ENCODE measurements around the gene RTP3. TPM values are rescaled to one million over a fixed set of nuclear protein-coding genes. Genes with fewer than 3 reads are reported as not detected.

RTP3 gene
- total RNA-seq, 1 experiment from 2014 or later: not detected

DNA sequence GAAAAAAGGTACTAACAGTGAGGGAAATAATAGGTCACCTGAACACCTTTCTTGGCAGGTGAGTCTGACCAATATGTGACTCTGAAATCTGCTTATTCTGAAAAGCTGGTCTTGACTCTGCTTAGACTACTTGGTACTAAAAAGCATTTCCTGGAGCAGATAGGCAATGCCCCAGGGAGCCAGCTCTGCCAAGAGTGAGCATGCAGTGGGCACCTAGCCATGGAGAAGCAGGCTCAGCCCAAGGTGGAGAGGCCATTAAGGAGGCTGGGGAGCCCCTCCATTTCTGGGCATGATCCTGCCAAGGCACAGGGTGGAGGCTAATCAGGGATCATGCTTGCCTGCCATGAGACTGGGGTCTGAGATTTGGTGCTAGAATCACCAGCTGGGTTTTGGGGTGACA, 31.5 kb upstream of the RTP3 start (continued):
- TF ChIP-seq, protein P1, sequence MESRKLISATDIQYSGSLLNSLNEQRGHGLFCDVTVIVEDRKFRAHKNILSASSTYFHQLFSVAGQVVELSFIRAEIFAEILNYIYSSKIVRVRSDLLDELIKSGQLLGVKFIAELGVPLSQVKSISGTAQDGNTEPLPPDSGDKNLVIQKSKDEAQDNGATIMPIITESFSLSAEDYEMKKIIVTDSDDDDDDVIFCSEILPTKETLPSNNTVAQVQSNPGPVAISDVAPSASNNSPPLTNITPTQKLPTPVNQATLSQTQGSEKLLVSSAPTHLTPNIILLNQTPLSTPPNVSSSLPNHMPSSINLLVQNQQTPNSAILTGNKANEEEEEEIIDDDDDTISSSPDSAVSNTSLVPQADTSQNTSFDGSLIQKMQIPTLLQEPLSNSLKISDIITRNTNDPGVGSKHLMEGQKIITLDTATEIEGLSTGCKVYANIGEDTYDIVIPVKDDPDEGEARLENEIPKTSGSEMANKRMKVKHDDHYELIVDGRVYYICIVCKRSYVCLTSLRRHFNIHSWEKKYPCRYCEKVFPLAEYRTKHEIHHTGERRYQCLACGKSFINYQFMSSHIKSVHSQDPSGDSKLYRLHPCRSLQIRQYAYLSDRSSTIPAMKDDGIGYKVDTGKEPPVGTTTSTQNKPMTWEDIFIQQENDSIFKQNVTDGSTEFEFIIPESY (IDR thresholded peaks at IDR 0.05; ENCODE audit: extremely low read depth, insufficient replicate concordance, low read length): no peak
- TF ChIP-seq FOSL1 (IDR thresholded peaks at IDR 0.05; ENCODE audit: low read depth) (no peak), POLR2AphosphoS5 (IDR thresholded peaks at IDR 0.05; ENCODE audit: low read depth, low read length) (no peak), RAD21 (IDR thresholded peaks at IDR 0.05; ENCODE audit: low read depth) (no peak)

DNA sequence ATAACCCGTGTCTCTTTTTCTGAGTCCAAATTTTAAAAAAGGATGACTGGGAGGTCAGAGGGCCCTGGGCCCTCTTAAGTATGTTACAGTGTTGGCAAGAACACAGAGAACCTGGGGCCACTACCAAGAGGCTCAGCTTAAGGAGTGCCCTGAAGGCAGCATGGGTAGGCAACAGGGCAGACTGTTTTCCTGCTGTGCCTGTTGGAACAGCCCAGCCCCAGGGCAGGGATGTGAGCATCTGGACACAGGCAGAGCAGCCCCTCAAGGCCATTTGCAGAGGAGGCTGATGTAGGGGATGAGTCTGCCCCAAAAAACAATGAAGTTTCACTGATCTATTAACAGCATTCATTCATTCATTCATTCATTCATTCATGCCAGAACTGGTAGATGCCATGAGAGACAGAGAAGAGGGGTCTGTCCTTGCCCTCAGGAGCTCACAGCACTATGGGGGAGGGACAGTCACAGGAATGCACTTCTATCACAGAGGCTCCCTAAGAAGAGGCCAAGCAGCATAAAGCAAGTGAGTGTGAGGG, 30.8 kb upstream of the RTP3 start:
- H3K9me3 ChIP-seq (ENCODE audit: control insufficient read depth in 1 of 2, insufficient read depth in 1 of 2, low read depth in 1 of 2, low read length in 2 of 2): no peaks in the 10 kb centered on the region
- intact Hi-C loops (cut with micrococcal nuclease): no loop called here

DNA sequence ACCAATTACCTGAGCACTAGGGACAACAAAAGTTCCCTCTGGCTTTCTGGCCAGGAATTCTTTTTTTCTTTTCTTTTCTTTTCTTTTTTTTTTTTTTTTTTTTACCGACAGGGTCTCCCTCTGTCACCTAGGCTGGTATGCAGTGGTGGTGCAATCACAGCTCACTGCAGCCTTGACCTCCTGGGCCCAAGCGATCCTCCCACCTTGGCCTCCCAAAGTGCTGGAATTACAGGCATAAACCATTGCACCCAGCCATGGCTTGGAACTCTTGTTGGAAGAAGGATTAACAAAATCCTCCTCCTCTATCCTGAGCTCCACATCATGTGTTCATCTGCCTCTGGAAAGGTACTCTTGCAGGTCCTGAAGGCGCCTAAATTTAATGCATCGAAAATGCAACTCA, 30.2 kb upstream of the RTP3 start:
- intact Hi-C loops (cut with micrococcal nuclease): no loop called here
- ChIA-PET POLR2A (no interaction called here), CTCF (no interaction called here), RAD21 (ENCODE audit: low non-redundant PET in 1 of 2, low total read pairs in 2 of 2, uncharacterized antibody in 2 of 2, unreplicated experiment in 2 of 2) (no interaction called here)
- no peak overlapping the region for H3K4me2 ChIP-seq (ENCODE audit: low read length)
- no peaks in the 10 kb centered on the region for H3K36me3 ChIP-seq (ENCODE audit: control insufficient read depth in 1 of 2, insufficient read depth in 2 of 2, low read length in 2 of 2)
- no peak overlapping the region for H2AFZ ChIP-seq (ENCODE audit: low read depth, low read length, poor library complexity, severe bottlenecking)
- H3K4me3 ChIP-seq (replicated peaks in 1 of 2; ENCODE audit: low read depth in 1 of 2, low read length in 2 of 2): no peak overlapping the region
- H3K4me1 ChIP-seq (ENCODE audit: control insufficient read depth in 1 of 2, insufficient read depth in 2 of 2, low read length in 2 of 2): no peaks in the 10 kb centered on the region
- DNase-seq (ENCODE audit: low read depth, low spot score): no peak
- H3K27ac ChIP-seq (ENCODE audit: low read depth, low read length): no peak overlapping the region
- H3K27me3 ChIP-seq (ENCODE audit: insufficient read depth, low read length): peaks cover 10% of the 10 kb centered on the region; the same call in 1 of the 2 replicates
- H3K9me3 ChIP-seq (ENCODE audit: control insufficient read depth in 1 of 2, insufficient read depth in 1 of 2, low read depth in 1 of 2, low read length in 2 of 2): no peaks in the 10 kb centered on the region
- ATAC-seq: no peak
- no peaks in the 10 kb centered on the region for H3K79me2 ChIP-seq (ENCODE audit: insufficient read depth, low read length)
- no peaks in the 10 kb centered on the region for H3K9me2 ChIP-seq (ENCODE audit: insufficient read depth)
- H3K9ac ChIP-seq (ENCODE audit: low read length): no peak overlapping the region
- no peaks in the 10 kb centered on the region for H4K20me1 ChIP-seq (ENCODE audit: insufficient read depth)
- BruUV-seq (replicated peaks): no TSS peak
- no peak for TF ChIP-seq EZH2 (IDR thresholded peaks at IDR 0.05)
- no peak for TF ChIP-seq FOSL1 (IDR thresholded peaks at IDR 0.05; ENCODE audit: low read depth)
- TF ChIP-seq EGR1 (IDR thresholded peaks at IDR 0.05; ENCODE audit: low read depth): no peak
- TF ChIP-seq, protein P2, sequence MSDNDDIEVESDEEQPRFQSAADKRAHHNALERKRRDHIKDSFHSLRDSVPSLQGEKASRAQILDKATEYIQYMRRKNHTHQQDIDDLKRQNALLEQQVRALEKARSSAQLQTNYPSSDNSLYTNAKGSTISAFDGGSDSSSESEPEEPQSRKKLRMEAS (IDR thresholded peaks at IDR 0.05): no peak
- TF ChIP-seq SIN3A (IDR thresholded peaks at IDR 0.05; ENCODE audit: low read depth): no peak
- TF ChIP-seq SRF (IDR thresholded peaks at IDR 0.05; ENCODE audit: low read depth): no peak
- no peak for TF ChIP-seq TCF7L2 (IDR thresholded peaks at IDR 0.05; ENCODE audit: borderline replicate concordance, extremely low read depth, insufficient read depth, insufficient read length)
- no peak for TF ChIP-seq YY1 (IDR thresholded peaks at IDR 0.05; ENCODE audit: extremely low read depth, insufficient replicate concordance, low read depth, low read length)
- TF ChIP-seq, protein P1 (IDR thresholded peaks at IDR 0.05; ENCODE audit: extremely low read depth, insufficient replicate concordance, low read length): no peak
- TF ChIP-seq POLR2A (IDR thresholded peaks at IDR 0.05; ENCODE audit: borderline replicate concordance, extremely low read depth, insufficient read depth, insufficient read length): no peak
- TF ChIP-seq RAD21 (IDR thresholded peaks at IDR 0.05; ENCODE audit: low read depth): no peak
- no peak for TF ChIP-seq JUND (IDR thresholded peaks at IDR 0.05)
- no peak for TF ChIP-seq ZNF274 (IDR thresholded peaks at IDR 0.05; ENCODE audit: low read depth, low read length)
- TF ChIP-seq SP1 (IDR thresholded peaks at IDR 0.05; ENCODE audit: low read depth): no peak

More for the DNA sequence above, 30.8 kb upstream of the RTP3 start:
- ChIA-PET POLR2A (no interaction called here), RAD21 (ENCODE audit: low non-redundant PET in 1 of 2, low total read pairs in 2 of 2, uncharacterized antibody in 2 of 2, unreplicated experiment in 2 of 2) (no interaction called here), CTCF (no interaction called here)
- Histone ChIP-seq H4K20me1 (ENCODE audit: insufficient read depth) (no peaks in the 10 kb centered on the region), H3K9me2 (ENCODE audit: insufficient read depth) (no peaks in the 10 kb centered on the region), H3K27me3 (ENCODE audit: insufficient read depth, low read length) (peaks cover 12% of the 10 kb centered on the region; the same call in 1 of the 2 replicates), H3K4me1 (ENCODE audit: control insufficient read depth in 1 of 2, insufficient read depth in 2 of 2, low read length in 2 of 2) (no peaks in the 10 kb centered on the region), H3K27ac (ENCODE audit: low read depth, low read length) (no peak overlapping the region), H3K4me2 (ENCODE audit: low read length) (no peak overlapping the region), H3K9ac (ENCODE audit: low read length) (no peak overlapping the region), H2AFZ (ENCODE audit: low read depth, low read length, poor library complexity, severe bottlenecking) (no peak overlapping the region), H3K79me2 (ENCODE audit: insufficient read depth, low read length) (no peaks in the 10 kb centered on the region), H3K36me3 (ENCODE audit: control insufficient read depth in 1 of 2, insufficient read depth in 2 of 2, low read length in 2 of 2) (no peaks in the 10 kb centered on the region), H3K4me3 (replicated peaks in 1 of 2; ENCODE audit: low read depth in 1 of 2, low read length in 2 of 2) (no peak overlapping the region)
- no peak for TF ChIP-seq SIN3A (IDR thresholded peaks at IDR 0.05; ENCODE audit: low read depth)
- ATAC-seq (no peak), DNase-seq (ENCODE audit: low read depth, low spot score) (no peak)
- no TSS peak for BruUV-seq (replicated peaks)
